Ovary (tissue), 3 donors: ENCODE measurements around the gene GALNT6.

Experiments used
- CTCF ChIP-seq, 3 donors: fragments of 450-650 bp in 2 of 3; fragments of 200-600 bp in 1 of 3; IDR thresholded peaks; one replicate each; pipeline versions ENCODE4 v1.5.1 to v1.8.0; 2016 to 2022; ENCODE audit warnings: antibody characterized with exemption in 3 of 3, mild to moderate bottlenecking in 1 of 3
- POLR2A ChIP-seq: fragments of 450-650 bp; IDR thresholded peaks from one replicate; pipeline ENCODE4 v1.6.1; 2017; ENCODE audit warnings: antibody characterized with exemption, mild to moderate bottlenecking, moderate library complexity
- donor health status: DM: no; HTN: no; CAD: no.

GRCh38 chr12:51405801-51406207, 14.6 kb upstream of the GALNT6 start:
- TF ChIP-seq CTCF (IDR thresholded peaks at IDR 0.05) = no peak
- no peak for TF ChIP-seq POLR2A
